IMR-90 (cell line): ENCODE data around the gene AMOTL2. TPM values are rescaled to one million over a fixed set of nuclear protein-coding genes. Genes with fewer than 3 reads are reported as not detected.
A peak's percentile ranks its signal among the peaks of the same experiment; 100 is the strongest.

Experiments
- ATAC-seq: fragments of 200-7000 bp; cut with Tn5 transposase; 2 replicates; pipeline ENCODE4 v1.9.1; 2020; ENCODE audit warnings: low read depth, mild to moderate bottlenecking, moderate library complexity
- BruUV-seq: library from RNA; stranded (reverse); fragments of 400-500 nt; replicated peaks from 2 replicates; lab custom pipeline; 2021; lab: Mats Ljungman, UMichigan
- CTCF ChIA-PET: fragments of 300-600 bp; formaldehyde crosslinking; extraction: SDS; loops from one replicate; lab custom pipeline; 2021; ENCODE audit warnings: antibody characterized with exemption; lab: Yijun Ruan, JAX
- POLR2A ChIA-PET: fragments of 300-600 bp; sonication (Branson Sonifier 250); formaldehyde crosslinking; loops from one replicate; lab custom pipeline; 2022; ENCODE audit warnings: antibody characterized with exemption; ENCODE audit not compliant: unreplicated experiment; lab: Charles Lee
- DNase-seq: peaks from one replicate; pipeline ENCODE4 v3.0.0; 2013
- H2AFZ ChIP-seq: replicated peaks from 2 replicates; pipeline ENCODE3; 2013; ENCODE audit warnings: low read length, mild to moderate bottlenecking; ENCODE audit not compliant: poor library complexity
- H2AK5ac ChIP-seq: 2 replicates; pipeline ENCODE4 v1.6.1; 2013; ENCODE audit warnings: low read depth, low read length, inconsistent platforms
- H2AK9ac ChIP-seq: replicated peaks from 2 replicates; pipeline ENCODE3; 2013; ENCODE audit warnings: mild to moderate bottlenecking, low read depth, low read length, moderate library complexity; ENCODE audit not compliant: poor library complexity
- H2BK120ac ChIP-seq: 2 replicates; pipeline ENCODE4 v1.6.1; 2013; ENCODE audit warnings: low read depth, low read length, inconsistent platforms
- H2BK15ac ChIP-seq: 3 replicates; pipeline ENCODE4 v1.6.1; 2013; ENCODE audit warnings: low read depth, low read length, inconsistent platforms
- H2BK20ac ChIP-seq: 2 replicates; pipeline ENCODE4 v1.6.1; 2013; ENCODE audit warnings: low read depth, mild to moderate bottlenecking, inconsistent platforms, low read length, moderate library complexity
- H2BK5ac ChIP-seq: 2 replicates; pipeline ENCODE4 v1.6.1; 2013; ENCODE audit warnings: mild to moderate bottlenecking, low read depth, low read length, inconsistent platforms; ENCODE audit not compliant: poor library complexity, severe bottlenecking
- H3K14ac ChIP-seq: replicated peaks from 2 replicates; pipeline ENCODE4 v1.6.1; 2013; ENCODE audit warnings: low read depth, low read length, inconsistent platforms
- H3K18ac ChIP-seq: 2 replicates; pipeline ENCODE4 v1.6.1; 2013; ENCODE audit warnings: low read depth, low read length, control low read depth
- H3K23ac ChIP-seq: 2 replicates; pipeline ENCODE4 v1.6.1; 2013; ENCODE audit warnings: low read depth, low read length, inconsistent platforms
- H3K27ac ChIP-seq: 2 replicates; pipeline ENCODE4 v1.5.1; 2013; ENCODE audit warnings: mild to moderate bottlenecking, control low read depth, low read length; ENCODE audit not compliant: insufficient read depth
- H3K27me3 ChIP-seq: 2 replicates; pipeline ENCODE4 v1.6.1; 2013; ENCODE audit warnings: low read length; ENCODE audit not compliant: control insufficient read depth, insufficient read depth
- H3K36me3 ChIP-seq: 2 replicates; pipeline ENCODE4 v1.6.1; 2013; ENCODE audit warnings: low read length, mixed read lengths; ENCODE audit not compliant: control insufficient read depth, insufficient read depth
- H3K4ac ChIP-seq: 2 replicates; pipeline ENCODE4 v1.6.1; 2013; ENCODE audit warnings: low read depth, low read length, inconsistent platforms
- H3K4me1 ChIP-seq: 2 replicates; pipeline ENCODE4 v1.6.1; 2013; ENCODE audit warnings: low read length, mixed read lengths; ENCODE audit not compliant: control insufficient read depth, insufficient read depth
- H3K4me2 ChIP-seq: 2 replicates; pipeline ENCODE4 v1.6.1; 2013; ENCODE audit warnings: low read depth, mild to moderate bottlenecking, control low read depth, low read length, moderate library complexity
- H3K4me3 ChIP-seq: 2 replicates; pipeline ENCODE4 v1.5.1; 2013; ENCODE audit warnings: low read depth, mild to moderate bottlenecking, control low read depth, low read length, moderate library complexity; ENCODE audit not compliant: insufficient read depth
- H3K56ac ChIP-seq: 2 replicates; pipeline ENCODE4 v1.6.1; 2013; ENCODE audit warnings: low read length, inconsistent platforms; ENCODE audit not compliant: insufficient read depth; ENCODE audit errors: extremely low read depth
- H3K79me1 ChIP-seq, 2 experiments: 2 replicates each; pipeline ENCODE4 v1.6.1; 2013; ENCODE audit warnings: low read length in 2 of 2, inconsistent platforms in 1 of 2, low read depth in 1 of 2
- H3K9ac ChIP-seq: 2 replicates; pipeline ENCODE4 v1.6.1; 2013; ENCODE audit warnings: low read depth, low read length, control low read depth
- H3K9me1 ChIP-seq: 2 replicates; pipeline ENCODE4 v1.6.1; 2013; ENCODE audit warnings: low read length, inconsistent platforms; ENCODE audit not compliant: insufficient read depth
- H3K9me3 ChIP-seq: 2 replicates; pipeline ENCODE4 v1.6.1; 2013; ENCODE audit warnings: low read length; ENCODE audit not compliant: control insufficient read depth, insufficient read depth
- H4K20me1 ChIP-seq: 2 replicates; pipeline ENCODE4 v1.6.1; 2013; ENCODE audit warnings: low read length, inconsistent platforms; ENCODE audit not compliant: insufficient read depth
- H4K5ac ChIP-seq: 2 replicates; pipeline ENCODE4 v1.6.1; 2013; ENCODE audit warnings: mild to moderate bottlenecking, low read depth, low read length, control low read depth
- H4K8ac ChIP-seq, 2 experiments: 2 replicates each; pipeline ENCODE4 v1.6.1; 2013; ENCODE audit warnings: low read depth in 2 of 2, low read length in 2 of 2, control low read depth in 1 of 2, inconsistent platforms in 1 of 2
- H4K91ac ChIP-seq: 2 replicates; pipeline ENCODE4 v1.6.1; 2013; ENCODE audit warnings: low read depth, low read length, inconsistent platforms; ENCODE audit not compliant: insufficient read depth
- BHLHE40 ChIP-seq: fragments of 150-350 bp; IDR thresholded peaks from 2 replicates; pipeline ENCODE4 v1.6.1; 2016; ENCODE audit warnings: mild to moderate bottlenecking, low read depth, low read length
- CEBPB ChIP-seq: IDR thresholded peaks from 2 replicates; pipeline ENCODE4 v1.6.1; 2012; ENCODE audit warnings: low read depth, low read length, improper control_type of control experiment
- CHD1 ChIP-seq: IDR thresholded peaks from 2 replicates; pipeline ENCODE4 v1.6.1; 2012; ENCODE audit warnings: low read depth, low read length, improper control_type of control experiment
- ELK1 ChIP-seq: fragments of 150-350 bp; IDR thresholded peaks from 2 replicates; pipeline ENCODE4 v1.6.1; 2016; ENCODE audit warnings: low read depth, mild to moderate bottlenecking, low read length, moderate library complexity, borderline replicate concordance
- FOS ChIP-seq: fragments of 150-350 bp; IDR thresholded peaks from 2 replicates; pipeline ENCODE4 v1.6.1; 2016; ENCODE audit warnings: low read depth, low read length
- MAFK ChIP-seq: IDR thresholded peaks from 2 replicates; pipeline ENCODE4 v1.6.1; 2012; ENCODE audit warnings: low read depth, low read length, improper control_type of control experiment
- MAZ ChIP-seq: IDR thresholded peaks from 2 replicates; pipeline ENCODE4 v1.6.1; 2012; ENCODE audit warnings: low read depth, mild to moderate bottlenecking, low read length, improper control_type of control experiment, moderate library complexity, borderline replicate concordance
- MXI1 ChIP-seq: IDR thresholded peaks from 2 replicates; pipeline ENCODE4 v1.6.1; 2012; ENCODE audit warnings: low read depth, mild to moderate bottlenecking, low read length, moderate library complexity, borderline replicate concordance
- NFE2L2 ChIP-seq: fragments of 150-350 bp; IDR thresholded peaks from 2 replicates; pipeline ENCODE4 v1.6.1; 2016; ENCODE audit warnings: low read depth, mild to moderate bottlenecking, low read length
- POLR2A ChIP-seq: IDR thresholded peaks from 2 replicates; pipeline ENCODE4 v1.6.1; 2012; ENCODE audit warnings: mild to moderate bottlenecking, low read depth, low read length
- RAD21 ChIP-seq: IDR thresholded peaks from 2 replicates; pipeline ENCODE4 v1.6.1; 2012; ENCODE audit warnings: low read length, improper control_type of control experiment
- RCOR1 ChIP-seq: IDR thresholded peaks from 2 replicates; pipeline ENCODE4 v1.6.1; 2012; ENCODE audit warnings: mild to moderate bottlenecking, low read length, improper control_type of control experiment; ENCODE audit not compliant: insufficient replicate concordance
- RFX5 ChIP-seq: IDR thresholded peaks from 2 replicates; pipeline ENCODE4 v1.8.0; 2012; ENCODE audit warnings: low read depth, mild to moderate bottlenecking, low read length, moderate library complexity
- SMC3 ChIP-seq: fragments of 150-350 bp; IDR thresholded peaks from 2 replicates; pipeline ENCODE4 v1.6.1; 2016; ENCODE audit warnings: low read depth, mild to moderate bottlenecking, antibody characterized with exemption, low read length, moderate library complexity
- USF2 ChIP-seq: fragments of 150-350 bp; IDR thresholded peaks from 2 replicates; pipeline ENCODE4 v1.6.1; 2017; ENCODE audit warnings: mild to moderate bottlenecking, antibody characterized with exemption, low read length, low read depth
- WGBS, 2 experiments: methylation state at CpG; one replicate each; pipeline versions ENCODE4 v1.1.5 to v1.1.7; 2013; ENCODE audit warnings: missing lambda C conversion rate in 2 of 2; ENCODE audit not compliant: insufficient read length in 1 of 2; ENCODE audit errors: extremely low coverage in 2 of 2; 5-methylcytosine and 5-hydroxymethylcytosine counted together
- dilution Hi-C: fragments of 300-500 bp; cut with HindIII; formaldehyde crosslinking; loops from one replicate; pipeline ENCODE4 v1.14.3; 2018; ENCODE audit warnings: low sequenced_read_pairs; ENCODE audit not compliant: unreplicated experiment
- in situ Hi-C: fragments of 300-500 bp; cut with MboI; formaldehyde crosslinking; loops from 3 replicates; pipeline ENCODE4 v1.14.3; 2019; ENCODE audit warnings: low sequenced_read_pairs, inconsistent platforms, mixed read lengths
- intact Hi-C: fragments of 100-400 bp; cut with micrococcal nuclease; formaldehyde crosslinking; loops from 2 replicates; pipeline ENCODE4 v1.10.0; 2022
- polyA plus RNA-seq, 3 experiments: library from polyadenylated mRNA; depleted of rRNA; stranded (reverse); fragments of >200 nt; gene quantifications; 2 replicates each; pipeline ENCODE4 v1.2.3, GENCODE V29; 2012; ENCODE audit warnings: low replicate concordance in 1 of 3
- total RNA-seq: library from RNA; depleted of rRNA; stranded (reverse); fragments of >200 nt; gene quantifications from 2 replicates; pipeline ENCODE4 v1.2.3, GENCODE V29; 2012

Gene AMOTL2
- total and polyA plus RNA-seq, 2 of the 4 experiments (the other 2 are of a cell fraction) = 162 to 176 TPM

GRCh38 chr3:134373271-134374104, 759 bp downstream of the AMOTL2 start:
- ChIA-PET CTCF (no interaction called here), POLR2A (interaction anchor here (0.6 to 1.8 kb wide), 11 partner anchors 9 to 1950 kb away, joined by 3 to 12 read pairs (median 4); no protein-coding TSS in a partner anchor)
- H2BK5ac ChIP-seq = peak overlapping the region; percentile 98
- H3K56ac ChIP-seq = peak overlapping the region; percentile 99
- peaks cover 6 to 38% of the 10 kb centered on the region in 2 experiments; a peak in 3 of 4 replicates for H3K79me1 ChIP-seq
- H3K27me3 ChIP-seq = no peaks in the 10 kb centered on the region
- H2BK120ac ChIP-seq = peak overlapping the region; percentile 93
- H3K18ac ChIP-seq = peak overlapping the region; percentile 94
- peak overlapping the region; percentile 100 for H2AK9ac ChIP-seq
- peak overlapping the region; percentile 99 for H3K14ac ChIP-seq
- ATAC-seq = peak; percentile 22
- peaks cover 54% of the 10 kb centered on the region for H4K20me1 ChIP-seq
- H4K8ac ChIP-seq = peak overlapping the region; percentile 93 to 95
- peak overlapping the region; percentile 68; the same call in 1 of the 3 replicates for H2BK15ac ChIP-seq
- H3K4ac ChIP-seq = peak overlapping the region; percentile 99
- intact Hi-C loops = loop anchor here (1.0 to 5.0 kb wide), 4 partner anchors 54 to 101 kb away; no protein-coding TSS in a partner anchor
- peak overlapping the region; percentile 76 for H3K4me3 ChIP-seq
- no peak for TF ChIP-seq RAD21
- no peak for TF ChIP-seq BHLHE40
- TF ChIP-seq MAZ = peak; percentile 28; the same call in 1 of the 2 replicates
- no peak for TF ChIP-seq USF2
- no peak for TF ChIP-seq MXI1
- TF ChIP-seq POLR2A = peak; percentile 53
- no peak for TF ChIP-seq ELK1
- peak; percentile 29; the same call in 1 of the 2 replicates for TF ChIP-seq FOS
- TF ChIP-seq CHD1 = peak; percentile 2; the same call in 1 of the 2 replicates
- TF ChIP-seq RCOR1 = no peak
- no peak for TF ChIP-seq NFE2L2
- TF ChIP-seq CEBPB = no peak
- TF ChIP-seq RFX5 = no peak
- 0 out of 2 replicates have a peak, but pooled peaks have one; percentile 1 for TF ChIP-seq SMC3
- TF ChIP-seq MAFK = no peak
- BruUV-seq = no TSS peak
- H3K9ac ChIP-seq = peak overlapping the region; percentile 93
- dilution Hi-C loops = no loop called here
- peak overlapping the region; percentile 94 for H4K5ac ChIP-seq
- no peak overlapping the region for H2BK20ac ChIP-seq
- H3K36me3 ChIP-seq = peaks cover 39% of the 10 kb centered on the region
- H3K27ac ChIP-seq = peak overlapping the region; percentile 99
- peak overlapping the region; percentile 97 for H4K91ac ChIP-seq
- H3K9me1 ChIP-seq = peaks cover 8% of the 10 kb centered on the region
- no peaks in the 10 kb centered on the region for H3K9me3 ChIP-seq
- 0% methylated on average over 20 of the region's 51 CpGs; no CpG with 5 or more reads in 1 of the 2 experiments for WGBS, 2 experiments
- peak; percentile 89 for DNase-seq
- H2AFZ ChIP-seq = peak overlapping the region; percentile 98
- H3K4me2 ChIP-seq = peak overlapping the region; percentile 93
- H3K4me1 ChIP-seq = peaks cover 35% of the 10 kb centered on the region
- peak overlapping the region; percentile 99 for H3K23ac ChIP-seq
- in situ Hi-C loops = no loop called here
- H2AK5ac ChIP-seq = peak overlapping the region; percentile 95
